Measurements from ENCODE around the gene TDRD7. TPM values are rescaled to one million over a fixed set of nuclear protein-coding genes. Genes with fewer than 3 reads are reported as not detected.

The TDRD7 gene
- total and polyA plus RNA-seq, 9 of the 15 experiments (the other 6 are each of a cell fraction or from before 2014, with no cell fraction given), result 2.2 to 7.7 (median 5.2) TPM

GRCh38 chr9:97382099-97382718, 29.7 kb upstream of the TDRD7 start (continued):
- TF ChIP-seq, protein P1, sequence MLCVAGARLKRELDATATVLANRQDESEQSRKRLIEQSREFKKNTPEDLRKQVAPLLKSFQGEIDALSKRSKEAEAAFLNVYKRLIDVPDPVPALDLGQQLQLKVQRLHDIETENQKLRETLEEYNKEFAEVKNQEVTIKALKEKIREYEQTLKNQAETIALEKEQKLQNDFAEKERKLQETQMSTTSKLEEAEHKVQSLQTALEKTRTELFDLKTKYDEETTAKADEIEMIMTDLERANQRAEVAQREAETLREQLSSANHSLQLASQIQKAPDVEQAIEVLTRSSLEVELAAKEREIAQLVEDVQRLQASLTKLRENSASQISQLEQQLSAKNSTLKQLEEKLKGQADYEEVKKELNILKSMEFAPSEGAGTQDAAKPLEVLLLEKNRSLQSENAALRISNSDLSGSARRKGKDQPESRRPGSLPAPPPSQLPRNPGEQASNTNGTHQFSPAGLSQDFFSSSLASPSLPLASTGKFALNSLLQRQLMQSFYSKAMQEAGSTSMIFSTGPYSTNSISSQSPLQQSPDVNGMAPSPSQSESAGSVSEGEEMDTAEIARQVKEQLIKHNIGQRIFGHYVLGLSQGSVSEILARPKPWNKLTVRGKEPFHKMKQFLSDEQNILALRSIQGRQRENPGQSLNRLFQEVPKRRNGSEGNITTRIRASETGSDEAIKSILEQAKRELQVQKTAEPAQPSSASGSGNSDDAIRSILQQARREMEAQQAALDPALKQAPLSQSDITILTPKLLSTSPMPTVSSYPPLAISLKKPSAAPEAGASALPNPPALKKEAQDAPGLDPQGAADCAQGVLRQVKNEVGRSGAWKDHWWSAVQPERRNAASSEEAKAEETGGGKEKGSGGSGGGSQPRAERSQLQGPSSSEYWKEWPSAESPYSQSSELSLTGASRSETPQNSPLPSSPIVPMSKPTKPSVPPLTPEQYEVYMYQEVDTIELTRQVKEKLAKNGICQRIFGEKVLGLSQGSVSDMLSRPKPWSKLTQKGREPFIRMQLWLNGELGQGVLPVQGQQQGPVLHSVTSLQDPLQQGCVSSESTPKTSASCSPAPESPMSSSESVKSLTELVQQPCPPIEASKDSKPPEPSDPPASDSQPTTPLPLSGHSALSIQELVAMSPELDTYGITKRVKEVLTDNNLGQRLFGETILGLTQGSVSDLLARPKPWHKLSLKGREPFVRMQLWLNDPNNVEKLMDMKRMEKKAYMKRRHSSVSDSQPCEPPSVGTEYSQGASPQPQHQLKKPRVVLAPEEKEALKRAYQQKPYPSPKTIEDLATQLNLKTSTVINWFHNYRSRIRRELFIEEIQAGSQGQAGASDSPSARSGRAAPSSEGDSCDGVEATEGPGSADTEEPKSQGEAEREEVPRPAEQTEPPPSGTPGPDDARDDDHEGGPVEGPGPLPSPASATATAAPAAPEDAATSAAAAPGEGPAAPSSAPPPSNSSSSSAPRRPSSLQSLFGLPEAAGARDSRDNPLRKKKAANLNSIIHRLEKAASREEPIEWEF (CRISPR knock-in tag; IDR thresholded peaks at IDR 0.05), result no peak
- TF ChIP-seq NBN (IDR thresholded peaks at IDR 0.05; ENCODE audit: low read depth) (no peak), CBX3 (IDR thresholded peaks at IDR 0.05; ENCODE audit: borderline replicate concordance in 1 of 2, low read length in 2 of 2) (no peak), SMARCE1 (IDR thresholded peaks at IDR 0.05) (no peak), NEUROD1 (IDR thresholded peaks at IDR 0.05; ENCODE audit: borderline replicate concordance, low read depth, low read length, partially characterized antibody) (no peak), HDAC2 (IDR thresholded peaks at IDR 0.05) (no peak), CCAR2 (IDR thresholded peaks at IDR 0.05; ENCODE audit: low read depth, low read length) (no peak), PKNOX1 (IDR thresholded peaks at IDR 0.05) (no peak), MAFG (tag; conservative IDR thresholded peaks at IDR 0.05) (no peak), ZNF699 (CRISPR knock-in tag; IDR thresholded peaks at IDR 0.05; ENCODE audit: insufficient replicate concordance) (no peak), TARDBP (IDR thresholded peaks at IDR 0.05) (no peak), ZNF609 (CRISPR knock-in tag; IDR thresholded peaks at IDR 0.05; ENCODE audit: borderline replicate concordance) (no peak), NRF1 (conservative IDR thresholded peaks at IDR 0.05 in 1 of 2, IDR thresholded peaks at IDR 0.05 in 1 of 2) (no peak)
- TF ChIP-seq, protein P2, sequence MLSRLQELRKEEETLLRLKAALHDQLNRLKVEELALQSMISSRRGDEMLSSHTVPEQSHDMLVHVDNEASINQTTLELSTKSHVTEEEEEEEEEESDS (CRISPR knock-in tag; IDR thresholded peaks at IDR 0.05), result no peak

Data from K562 (cell line).